Measurements from ENCODE around the gene SLC35F3.

- TF ChIP-seq CTCF (conservative IDR thresholded peaks at IDR 0.05; ENCODE audit: low read depth in 2 of 2) (no peak), JUNB (IDR thresholded peaks at IDR 0.05; ENCODE audit: unreplicated experiment) (no peak), REST (IDR thresholded peaks at IDR 0.05; ENCODE audit: unreplicated experiment) (no peak), ZNF114 (CRISPR knock-in tag; IDR thresholded peaks at IDR 0.05) (no peak)
Observed at GRCh38 chr1:233865216-233865615, 39.3 kb upstream of the SLC35F3 start.
